ENCODE data around the gene SLC12A3.

- TF ChIP-seq, protein P1, sequence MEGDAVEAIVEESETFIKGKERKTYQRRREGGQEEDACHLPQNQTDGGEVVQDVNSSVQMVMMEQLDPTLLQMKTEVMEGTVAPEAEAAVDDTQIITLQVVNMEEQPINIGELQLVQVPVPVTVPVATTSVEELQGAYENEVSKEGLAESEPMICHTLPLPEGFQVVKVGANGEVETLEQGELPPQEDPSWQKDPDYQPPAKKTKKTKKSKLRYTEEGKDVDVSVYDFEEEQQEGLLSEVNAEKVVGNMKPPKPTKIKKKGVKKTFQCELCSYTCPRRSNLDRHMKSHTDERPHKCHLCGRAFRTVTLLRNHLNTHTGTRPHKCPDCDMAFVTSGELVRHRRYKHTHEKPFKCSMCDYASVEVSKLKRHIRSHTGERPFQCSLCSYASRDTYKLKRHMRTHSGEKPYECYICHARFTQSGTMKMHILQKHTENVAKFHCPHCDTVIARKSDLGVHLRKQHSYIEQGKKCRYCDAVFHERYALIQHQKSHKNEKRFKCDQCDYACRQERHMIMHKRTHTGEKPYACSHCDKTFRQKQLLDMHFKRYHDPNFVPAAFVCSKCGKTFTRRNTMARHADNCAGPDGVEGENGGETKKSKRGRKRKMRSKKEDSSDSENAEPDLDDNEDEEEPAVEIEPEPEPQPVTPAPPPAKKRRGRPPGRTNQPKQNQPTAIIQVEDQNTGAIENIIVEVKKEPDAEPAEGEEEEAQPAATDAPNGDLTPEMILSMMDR (IDR thresholded peaks at IDR 0.05; ENCODE audit: low read depth, low read length): no peak
- TF ChIP-seq POLR2A (IDR thresholded peaks at IDR 0.05; ENCODE audit: extremely low read depth, insufficient read length): no peak
- TF ChIP-seq, protein P2, sequence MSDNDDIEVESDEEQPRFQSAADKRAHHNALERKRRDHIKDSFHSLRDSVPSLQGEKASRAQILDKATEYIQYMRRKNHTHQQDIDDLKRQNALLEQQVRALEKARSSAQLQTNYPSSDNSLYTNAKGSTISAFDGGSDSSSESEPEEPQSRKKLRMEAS (IDR thresholded peaks at IDR 0.05; ENCODE audit: low read depth, low read length): no peak
- TF ChIP-seq MYC (IDR thresholded peaks at IDR 0.05; ENCODE audit: low read depth, low read length): no peak
These were observed 16.7 kb upstream of the SLC12A3 start for GRCh38 chr16:56848029-56848936.

Measured in NB4 (cell line).